ENCODE results near the gene CYP4V2.
"Not testable (repeated sequence)": the region's sequence is repeated elsewhere in the genome, so short reads cannot be mapped to it uniquely, and the experiment has no call there.

The CYP4V2 gene

DNA sequence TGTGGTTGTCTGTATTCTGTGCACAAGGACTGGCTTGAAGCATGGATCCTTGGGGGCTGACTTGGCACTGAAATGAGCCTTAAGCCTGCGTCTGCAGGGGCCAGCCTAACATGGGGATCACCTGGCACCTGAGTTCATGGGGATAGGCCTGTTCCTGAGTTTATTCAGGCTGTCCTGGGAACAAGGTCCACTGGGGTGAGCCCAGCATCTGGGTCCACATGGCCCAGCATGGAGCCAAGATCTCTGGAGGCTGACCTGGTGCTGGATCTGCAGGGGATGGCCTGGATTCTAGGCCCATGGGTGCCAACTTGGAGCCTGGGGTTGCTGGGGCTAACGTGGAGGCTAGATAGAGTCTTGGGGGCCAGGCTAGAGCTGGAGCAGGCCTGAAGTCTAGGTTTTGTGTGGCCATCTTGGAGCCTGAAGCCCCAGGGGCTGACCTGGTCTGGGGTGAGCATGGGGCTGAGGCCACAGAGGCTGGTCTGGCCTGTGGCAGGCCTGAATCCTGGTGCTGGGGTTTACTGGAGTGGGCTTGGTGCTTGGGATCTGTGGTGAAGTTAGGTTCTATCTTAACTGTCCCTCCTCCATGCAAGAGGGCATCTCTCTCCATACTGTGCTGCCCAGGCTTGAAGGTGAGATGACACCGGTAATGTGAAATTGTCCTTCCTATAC lies 35.3 kb downstream of the CYP4V2 start:
- H3K36me3 Mint-ChIP-seq (ENCODE audit: insufficient read depth): no peaks in the 10 kb centered on the region
- peaks cover 13% of the 10 kb centered on the region for H3K9me3 Mint-ChIP-seq
- ATAC-seq (replicated peaks; ENCODE audit: extremely low read depth, poor library complexity, severe bottlenecking): no peak
- H3K4me3 Mint-ChIP-seq: no peak overlapping the region
- H3K27ac Mint-ChIP-seq (ENCODE audit: low read depth): no peak overlapping the region
- no peak for DNase-seq (ENCODE audit: low spot score in 2 of 2)
- H3K4me1 Mint-ChIP-seq: no peaks in the 10 kb centered on the region
- peaks cover 14% of the 10 kb centered on the region for H3K27me3 Mint-ChIP-seq

DNA sequence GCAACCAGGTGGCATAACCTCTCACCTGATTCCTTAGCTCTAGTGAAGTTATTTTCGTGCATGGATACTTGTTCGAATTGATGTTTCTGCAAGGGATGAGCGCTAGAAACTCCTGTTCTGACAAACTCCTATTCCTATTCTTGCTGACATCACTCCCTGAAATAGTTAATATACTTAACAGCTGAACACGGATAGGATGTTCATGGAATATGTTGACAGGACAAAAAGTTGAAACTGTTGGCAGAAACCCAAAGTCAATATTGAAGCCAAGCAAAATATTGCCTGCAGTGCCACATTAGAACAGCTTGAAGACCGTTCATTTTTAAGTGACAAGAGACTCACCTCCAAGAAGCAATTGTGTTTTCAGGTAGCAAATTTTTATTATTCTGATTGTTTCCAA lies 35.9 kb downstream of the CYP4V2 start, which contains the start of gene KLKB1:
Gene KLKB1, plus strand, starts transcription at position 287 of the 400 bp plus-strand sequence. CDS start 689 bp downstream, outside the sequence.
- no peak within 1 kb of the TSS for H3K4me3 Mint-ChIP-seq
- peaks cover 12% of the 10 kb centered on the region for H3K27me3 Mint-ChIP-seq
- H3K9me3 Mint-ChIP-seq: peaks cover 13% of the 10 kb centered on the region
- no peaks in the 10 kb centered on the region for H3K4me1 Mint-ChIP-seq
- DNase-seq (ENCODE audit: low spot score in 2 of 2) (no peak), ATAC-seq (replicated peaks; ENCODE audit: extremely low read depth, poor library complexity, severe bottlenecking) (no peak)
- H3K36me3 Mint-ChIP-seq (ENCODE audit: insufficient read depth): no peaks in the 10 kb centered on the region
- no peak within 1 kb of the TSS for H3K27ac Mint-ChIP-seq (ENCODE audit: low read depth)

DNA sequence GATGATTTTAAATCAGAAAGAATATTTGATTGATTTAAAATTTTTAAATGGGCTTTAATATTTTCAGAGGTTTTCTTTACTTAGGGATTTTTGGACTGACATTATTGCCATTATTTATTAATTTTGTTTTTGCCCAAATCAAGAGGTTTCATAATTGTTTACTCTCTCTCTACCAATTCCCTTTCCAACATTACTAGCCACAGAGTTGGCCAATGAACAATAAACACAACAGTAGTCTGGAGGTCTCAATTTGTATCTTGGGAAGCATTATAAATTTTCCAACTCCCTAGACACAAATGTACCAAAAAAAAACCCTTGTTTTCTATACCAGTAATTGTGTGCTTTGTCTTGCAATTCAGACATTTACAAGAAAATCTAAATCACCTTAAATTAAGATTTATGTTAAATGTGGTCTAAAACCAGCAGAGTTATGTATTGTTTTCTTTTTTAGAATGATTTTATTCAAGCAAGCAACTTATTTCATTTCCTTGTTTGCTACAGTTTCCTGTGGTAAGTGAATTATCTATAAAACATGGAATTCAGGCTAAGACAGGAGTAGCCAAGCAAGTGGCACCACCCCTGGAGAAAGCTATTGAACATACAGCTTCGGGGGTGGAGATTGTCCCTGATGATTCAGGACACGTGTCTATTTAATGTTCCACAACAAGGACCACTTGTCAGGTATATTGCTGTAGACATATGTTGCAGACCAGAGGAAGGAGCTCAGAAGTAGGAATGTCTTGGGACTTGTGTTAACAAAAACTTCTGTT lies 36.6 kb downstream of the CYP4V2 start:
- DNase-seq (ENCODE audit: low spot score in 2 of 2) (no peak), ATAC-seq (replicated peaks; ENCODE audit: extremely low read depth, poor library complexity, severe bottlenecking) (no peak)
- H3K27me3 Mint-ChIP-seq: peaks cover 7% of the 10 kb centered on the region
- H3K4me1 Mint-ChIP-seq: no peaks in the 10 kb centered on the region
- no peak overlapping the region for H3K4me3 Mint-ChIP-seq
- H3K27ac Mint-ChIP-seq (ENCODE audit: low read depth): no peak overlapping the region
- peaks cover 13% of the 10 kb centered on the region for H3K9me3 Mint-ChIP-seq
- no peaks in the 10 kb centered on the region for H3K36me3 Mint-ChIP-seq (ENCODE audit: insufficient read depth)

DNA sequence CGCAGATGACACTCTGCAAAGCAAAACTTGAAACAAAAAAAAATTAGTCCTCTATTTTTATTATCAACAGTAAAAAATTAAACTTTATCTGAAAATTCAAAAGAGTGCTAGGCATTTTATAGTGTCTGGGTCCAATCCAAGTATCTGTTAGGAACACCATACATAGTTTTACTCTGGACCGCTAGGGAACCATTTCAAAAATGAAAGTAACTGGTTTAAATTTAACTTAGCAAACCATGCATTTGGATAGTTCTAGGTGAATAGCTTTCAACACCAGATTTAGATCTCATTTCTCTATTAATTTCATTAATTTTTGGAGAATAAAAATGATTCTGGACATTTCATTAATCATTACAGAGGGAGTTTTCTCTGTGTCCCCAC lies 37.1 kb downstream of the CYP4V2 start:
- H3K27ac Mint-ChIP-seq (ENCODE audit: low read depth): no peak overlapping the region
- H3K9me3 Mint-ChIP-seq: peaks cover 13% of the 10 kb centered on the region
- no peaks in the 10 kb centered on the region for H3K4me1 Mint-ChIP-seq
- H3K4me3 Mint-ChIP-seq: no peak overlapping the region
- ATAC-seq (replicated peaks; ENCODE audit: extremely low read depth, poor library complexity, severe bottlenecking) (no peak), DNase-seq (ENCODE audit: low spot score in 2 of 2) (no peak)
- peaks cover 1% of the 10 kb centered on the region for H3K27me3 Mint-ChIP-seq
- H3K36me3 Mint-ChIP-seq (ENCODE audit: insufficient read depth): no peaks in the 10 kb centered on the region

DNA sequence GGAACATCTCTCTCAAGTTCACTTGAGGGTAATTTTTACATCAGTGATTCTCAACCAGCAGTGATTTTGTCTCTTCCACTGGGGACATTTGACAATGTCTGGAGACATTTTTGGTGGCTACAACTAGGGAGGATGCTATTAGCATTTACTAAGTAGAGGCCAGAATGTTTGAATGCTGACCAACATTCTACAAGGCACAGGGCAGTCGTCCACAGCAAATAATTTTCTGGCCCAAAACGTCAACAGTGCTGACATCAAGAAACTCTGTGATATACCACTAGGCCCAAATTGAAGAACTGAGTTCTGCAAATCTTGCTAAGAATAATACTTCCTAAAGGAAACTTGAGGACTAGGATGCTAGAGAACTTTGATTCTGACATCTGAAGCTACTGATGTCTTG lies 43.0 kb downstream of the CYP4V2 start:
- H3K27ac Mint-ChIP-seq (ENCODE audit: low read depth): no peak overlapping the region
- no peak for ATAC-seq (replicated peaks; ENCODE audit: extremely low read depth, poor library complexity, severe bottlenecking)
- H3K36me3 Mint-ChIP-seq (ENCODE audit: insufficient read depth): no peaks in the 10 kb centered on the region
- H3K27me3 Mint-ChIP-seq: no peaks in the 10 kb centered on the region
- H3K4me1 Mint-ChIP-seq: no peaks in the 10 kb centered on the region
- H3K4me3 Mint-ChIP-seq: no peak overlapping the region
- no peak for DNase-seq (ENCODE audit: low spot score in 2 of 2)
- H3K9me3 Mint-ChIP-seq: no peaks in the 10 kb centered on the region

DNA sequence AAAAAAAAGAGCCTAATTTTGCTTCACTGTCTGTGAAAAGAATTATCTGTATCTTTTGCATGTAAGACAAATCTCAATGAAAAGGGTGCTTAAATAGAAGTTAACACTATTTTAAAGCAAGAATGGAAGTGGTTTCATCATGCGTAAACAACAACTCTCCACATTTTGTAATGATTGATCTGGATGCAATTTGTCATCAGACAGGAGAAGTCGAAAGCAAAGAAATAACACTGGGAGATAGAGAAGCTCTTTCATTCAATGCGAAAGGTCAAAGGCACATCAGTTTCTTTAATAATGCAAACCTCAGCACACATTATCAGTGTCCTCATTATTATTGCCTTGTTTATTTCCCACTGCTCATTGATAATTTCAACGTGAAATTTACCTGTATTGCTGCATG lies 44.8 kb downstream of the CYP4V2 start:
- ATAC-seq (replicated peaks; ENCODE audit: extremely low read depth, poor library complexity, severe bottlenecking) (no peak), DNase-seq (ENCODE audit: low spot score in 2 of 2) (no peak)
- Mint-ChIP-seq H3K9me3 (no peaks in the 10 kb centered on the region), H3K36me3 (ENCODE audit: insufficient read depth) (no peaks in the 10 kb centered on the region), H3K27me3 (no peaks in the 10 kb centered on the region), H3K27ac (ENCODE audit: low read depth) (no peak overlapping the region), H3K4me3 (no peak overlapping the region), H3K4me1 (no peaks in the 10 kb centered on the region)

DNA sequence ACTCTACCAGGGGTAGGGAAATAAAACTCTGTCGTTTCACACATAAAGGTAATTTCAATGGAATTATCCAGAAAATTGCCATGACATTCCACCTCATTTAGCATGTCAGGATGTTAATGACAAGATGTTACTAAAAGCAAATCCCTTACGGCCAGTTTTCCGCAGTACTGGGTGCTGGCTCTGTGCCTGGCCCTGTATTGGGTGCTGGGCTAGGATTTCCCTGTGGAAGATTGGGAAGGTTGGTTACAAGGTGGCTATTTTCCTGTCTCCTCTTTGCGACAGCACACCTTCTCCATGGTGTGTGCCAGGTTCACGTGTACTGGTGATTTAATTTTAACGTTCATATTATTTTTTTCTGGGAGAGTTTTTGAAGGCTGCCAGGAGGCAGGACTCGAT lies 49.1 kb downstream of the CYP4V2 start:
- Mint-ChIP-seq H3K4me3 (no peak overlapping the region), H3K27ac (ENCODE audit: low read depth) (no peak overlapping the region), H3K36me3 (ENCODE audit: insufficient read depth) (no peaks in the 10 kb centered on the region), H3K4me1 (no peaks in the 10 kb centered on the region), H3K9me3 (no peaks in the 10 kb centered on the region), H3K27me3 (no peaks in the 10 kb centered on the region)
- DNase-seq (ENCODE audit: low spot score in 2 of 2) (no peak), ATAC-seq (replicated peaks; ENCODE audit: extremely low read depth, poor library complexity, severe bottlenecking) (no peak)

DNA sequence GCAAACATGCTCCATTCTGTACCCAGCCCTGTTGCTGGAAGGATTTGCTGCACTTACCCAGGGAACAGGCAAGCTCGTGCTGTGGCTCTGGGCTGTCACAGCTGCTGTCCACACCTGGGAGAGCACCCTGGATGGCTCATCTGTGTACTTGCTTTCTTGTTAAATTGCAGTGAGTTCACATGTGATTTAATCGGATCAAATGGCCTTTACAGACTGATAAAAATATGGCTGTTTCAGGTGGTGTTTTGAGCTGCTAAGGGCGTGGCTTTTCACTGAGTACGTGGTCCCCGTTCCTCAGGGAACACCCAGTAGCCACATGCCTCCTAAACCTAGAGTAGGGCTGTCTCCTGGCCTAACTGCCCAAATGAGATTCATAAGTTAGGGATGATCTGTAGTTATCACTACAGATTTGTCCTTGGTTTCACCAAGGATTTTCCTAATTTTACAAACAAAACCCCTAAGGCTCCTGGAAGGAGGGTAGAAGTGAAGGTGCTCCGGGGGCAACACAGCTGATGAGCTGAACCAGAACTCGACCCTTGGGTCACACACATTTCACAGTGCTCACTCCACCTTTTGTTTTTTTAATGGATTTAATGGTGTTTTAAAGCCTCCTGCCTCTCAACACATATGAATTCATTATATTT lies 49.6 kb downstream of the CYP4V2 start:
- H3K4me3 Mint-ChIP-seq: no peak overlapping the region
- no peaks in the 10 kb centered on the region for H3K36me3 Mint-ChIP-seq (ENCODE audit: insufficient read depth)
- DNase-seq (ENCODE audit: low spot score in 2 of 2) (no peak), ATAC-seq (replicated peaks; ENCODE audit: extremely low read depth, poor library complexity, severe bottlenecking) (no peak)
- no peaks in the 10 kb centered on the region for H3K4me1 Mint-ChIP-seq
- H3K27me3 Mint-ChIP-seq: no peaks in the 10 kb centered on the region
- peaks cover 3% of the 10 kb centered on the region for H3K9me3 Mint-ChIP-seq
- H3K27ac Mint-ChIP-seq (ENCODE audit: low read depth): no peak overlapping the region

DNA sequence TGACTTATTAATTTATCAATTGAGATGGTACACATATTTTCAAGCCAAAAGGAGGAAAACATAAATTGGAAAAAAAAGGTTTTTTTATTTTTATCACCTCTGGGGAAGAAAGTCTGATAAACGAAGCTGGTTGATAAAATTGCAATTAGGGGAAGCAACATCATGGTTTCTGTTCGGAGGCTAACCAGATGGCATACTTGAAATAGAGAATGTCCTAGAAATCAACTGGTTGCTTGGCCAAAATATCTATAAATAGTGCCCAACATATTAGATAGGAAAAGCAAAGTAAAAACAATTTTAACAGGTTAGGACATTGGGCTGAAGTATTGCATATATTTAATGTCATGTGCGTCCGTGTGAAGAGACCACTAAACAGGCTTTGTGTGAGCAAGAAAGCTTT lies 50.2 kb downstream of the CYP4V2 start:
- Mint-ChIP-seq H3K4me3 (no peak overlapping the region), H3K27me3 (no peaks in the 10 kb centered on the region), H3K4me1 (no peaks in the 10 kb centered on the region), H3K9me3 (peaks cover 6% of the 10 kb centered on the region), H3K36me3 (ENCODE audit: insufficient read depth) (no peaks in the 10 kb centered on the region), H3K27ac (ENCODE audit: low read depth) (no peak overlapping the region)
- ATAC-seq (replicated peaks; ENCODE audit: extremely low read depth, poor library complexity, severe bottlenecking) (no peak), DNase-seq (ENCODE audit: low spot score in 2 of 2) (no peak)

DNA sequence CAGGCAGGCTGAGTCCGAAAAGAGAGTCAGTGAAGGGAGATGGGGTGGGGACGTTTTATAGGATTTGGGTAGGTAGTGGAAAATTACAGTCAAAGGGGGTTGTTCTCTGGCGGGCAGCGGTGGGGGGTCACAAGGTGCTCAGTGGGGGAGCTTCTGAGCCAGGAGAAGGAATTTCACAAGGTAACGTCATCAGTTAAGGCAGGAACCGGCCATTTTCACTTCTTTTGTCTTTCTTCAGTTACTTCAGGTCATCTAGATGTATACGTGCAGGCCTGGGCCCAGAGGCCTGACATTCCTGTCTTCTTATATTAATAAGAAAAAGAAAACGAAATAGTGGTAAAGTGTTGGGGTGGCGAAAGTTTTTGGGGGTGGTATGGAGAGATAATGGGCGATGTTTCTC lies 50.7 kb downstream of the CYP4V2 start:
- DNase-seq (ENCODE audit: low spot score in 2 of 2); ATAC-seq (replicated peaks; ENCODE audit: extremely low read depth, poor library complexity, severe bottlenecking); H3K27me3 Mint-ChIP-seq; H3K9me3 Mint-ChIP-seq; H3K4me1 Mint-ChIP-seq; H3K27ac Mint-ChIP-seq (ENCODE audit: low read depth); H3K36me3 Mint-ChIP-seq (ENCODE audit: insufficient read depth); H3K4me3 Mint-ChIP-seq: not testable (repeated sequence)

DNA sequence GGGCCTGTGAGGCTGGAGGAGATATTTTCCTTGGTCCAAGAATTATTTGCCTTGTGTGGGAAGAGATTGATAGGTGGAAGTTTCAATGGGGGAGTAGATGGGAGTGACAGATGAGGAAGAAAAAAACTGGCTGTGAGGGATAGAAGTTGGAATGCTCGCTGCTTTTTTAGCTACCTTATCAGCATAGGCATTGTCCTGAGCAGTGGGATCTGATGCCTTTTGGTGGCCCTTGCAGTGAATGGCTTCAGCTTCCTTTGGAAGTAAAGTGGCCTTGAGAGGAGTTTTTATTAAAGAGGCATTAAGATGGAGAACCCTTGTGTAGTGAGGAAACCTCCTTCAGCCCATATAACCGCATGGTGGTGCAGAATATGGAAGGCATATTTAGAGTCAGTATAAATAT lies 52.0 kb downstream of the CYP4V2 start:
- DNase-seq (ENCODE audit: low spot score in 2 of 2) (no peak), ATAC-seq (replicated peaks; ENCODE audit: extremely low read depth, poor library complexity, severe bottlenecking) (no peak)
- Mint-ChIP-seq H3K27me3 (no peaks in the 10 kb centered on the region), H3K27ac (ENCODE audit: low read depth) (no peak overlapping the region), H3K9me3 (peaks cover 6% of the 10 kb centered on the region), H3K4me3 (no peak overlapping the region), H3K4me1 (no peaks in the 10 kb centered on the region), H3K36me3 (ENCODE audit: insufficient read depth) (peaks cover 2% of the 10 kb centered on the region)

DNA sequence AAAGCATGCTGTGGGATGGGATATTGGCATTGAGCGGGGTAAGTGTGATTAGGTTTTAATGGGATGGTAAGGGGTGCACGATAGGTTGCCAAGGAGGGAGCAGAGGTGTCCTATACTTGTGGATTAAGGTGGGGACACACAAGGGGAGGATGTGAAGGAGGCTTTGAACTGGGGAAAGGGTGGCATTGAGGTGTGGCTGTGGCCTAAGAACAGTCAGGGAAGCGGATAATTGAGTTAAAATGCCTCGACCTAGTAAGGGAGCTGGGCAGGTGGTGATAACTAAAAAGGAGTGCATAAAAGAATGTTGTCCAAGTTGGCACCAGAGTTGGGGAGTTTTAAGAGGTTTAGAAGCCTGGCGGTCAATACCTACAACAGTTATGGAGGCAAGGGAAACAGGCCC lies 53.5 kb downstream of the CYP4V2 start:
- Mint-ChIP-seq H3K36me3 (ENCODE audit: insufficient read depth) (peaks cover 2% of the 10 kb centered on the region), H3K4me3 (no peak overlapping the region), H3K9me3 (peaks cover 6% of the 10 kb centered on the region), H3K27me3 (no peaks in the 10 kb centered on the region), H3K27ac (ENCODE audit: low read depth) (no peak overlapping the region), H3K4me1 (no peaks in the 10 kb centered on the region)
- ATAC-seq (replicated peaks; ENCODE audit: extremely low read depth, poor library complexity, severe bottlenecking) (no peak), DNase-seq (ENCODE audit: low spot score in 2 of 2) (no peak)
